ENCODE measurements around the gene IL1B.

The IL1B gene

GRCh38 chr2:112787294-112787693, 49.3 kb downstream of the IL1B start:
- H3K27me3 ChIP-seq (ENCODE audit: insufficient read depth, poor library complexity, severe bottlenecking), result no peaks in the 10 kb centered on the region
- TF ChIP-seq CTCF (IDR thresholded peaks at IDR 0.05; ENCODE audit: poor library complexity, severe bottlenecking), result no peak
- peak overlapping the region; percentile 87 for H3K27ac ChIP-seq (ENCODE audit: poor library complexity, severe bottlenecking)
- H3K9me3 ChIP-seq (ENCODE audit: severe bottlenecking), result no peaks in the 10 kb centered on the region
- no peak overlapping the region for H3K4me3 ChIP-seq (ENCODE audit: severe bottlenecking)
- H3K36me3 ChIP-seq (ENCODE audit: low read depth), result peaks cover 19% of the 10 kb centered on the region
- no peak for DNase-seq (ENCODE audit: low spot score)
- peaks cover 40% of the 10 kb centered on the region for H3K4me1 ChIP-seq (ENCODE audit: insufficient read depth, poor library complexity, severe bottlenecking)
- ATAC-seq (ENCODE audit: low read depth), result peak; percentile 69

- Histone ChIP-seq H3K4me3 (ENCODE audit: severe bottlenecking) (peak within 1 kb of the TSS; percentile 45), H3K4me1 (ENCODE audit: insufficient read depth, poor library complexity, severe bottlenecking) (peaks cover 59% of the 10 kb centered on the region), H3K36me3 (ENCODE audit: low read depth) (peaks cover 47% of the 10 kb centered on the region), H3K27ac (ENCODE audit: poor library complexity, severe bottlenecking) (peak within 1 kb of the TSS; percentile 87), H3K9me3 (ENCODE audit: severe bottlenecking) (no peaks in the 10 kb centered on the region), H3K27me3 (ENCODE audit: insufficient read depth, poor library complexity, severe bottlenecking) (no peaks in the 10 kb centered on the region)
- ATAC-seq (ENCODE audit: low read depth), result peak; percentile 82
- TF ChIP-seq CTCF (IDR thresholded peaks at IDR 0.05; ENCODE audit: poor library complexity, severe bottlenecking), result no peak
- DNase-seq (ENCODE audit: low spot score), result no peak
Observed at GRCh38 chr2:112784199-112785189, 52.1 kb downstream of the IL1B start, which contains the start of gene IL1A. Gene IL1A, minus strand, starts transcription at chr2:112784493. Its CDS starts 723 bp downstream, at chr2:112783770.

DNA sequence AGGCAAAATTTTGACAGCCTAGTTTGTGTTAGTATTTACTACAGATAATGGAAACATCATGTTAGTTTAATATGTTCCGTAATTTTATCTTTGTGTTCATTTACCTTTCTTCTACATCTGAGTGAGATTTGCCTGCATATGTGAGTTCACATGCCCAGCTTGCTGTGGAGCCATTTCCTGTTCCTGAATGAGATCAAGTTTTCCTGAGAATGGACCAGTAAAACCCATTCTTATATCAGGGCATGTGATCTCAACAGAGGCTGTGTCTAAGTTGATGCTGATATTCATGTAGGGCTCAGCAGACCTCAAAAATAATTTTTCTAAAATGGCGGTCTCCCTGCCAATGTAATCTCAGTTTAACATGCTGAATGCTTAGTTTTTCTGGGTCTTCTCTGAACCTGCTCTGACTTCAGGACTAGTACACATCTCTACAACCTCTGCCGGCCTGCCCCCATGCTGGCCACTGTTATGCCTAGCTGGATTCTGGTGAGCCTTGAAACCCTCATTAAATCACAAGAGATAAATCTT, 53.3 kb downstream of the IL1B start:
- no peak for ATAC-seq (ENCODE audit: low read depth)
- peak overlapping the region; percentile 87 for H3K27ac ChIP-seq (ENCODE audit: poor library complexity, severe bottlenecking)
- peak overlapping the region; percentile 45 for H3K4me3 ChIP-seq (ENCODE audit: severe bottlenecking)
- H3K4me1 ChIP-seq (ENCODE audit: insufficient read depth, poor library complexity, severe bottlenecking), result peaks cover 59% of the 10 kb centered on the region
- peaks cover 59% of the 10 kb centered on the region for H3K36me3 ChIP-seq (ENCODE audit: low read depth)
- no peaks in the 10 kb centered on the region for H3K27me3 ChIP-seq (ENCODE audit: insufficient read depth, poor library complexity, severe bottlenecking)
- no peak for TF ChIP-seq CTCF (IDR thresholded peaks at IDR 0.05; ENCODE audit: poor library complexity, severe bottlenecking)
- no peak for DNase-seq (ENCODE audit: low spot score)
- H3K9me3 ChIP-seq (ENCODE audit: severe bottlenecking), result no peaks in the 10 kb centered on the region

DNA sequence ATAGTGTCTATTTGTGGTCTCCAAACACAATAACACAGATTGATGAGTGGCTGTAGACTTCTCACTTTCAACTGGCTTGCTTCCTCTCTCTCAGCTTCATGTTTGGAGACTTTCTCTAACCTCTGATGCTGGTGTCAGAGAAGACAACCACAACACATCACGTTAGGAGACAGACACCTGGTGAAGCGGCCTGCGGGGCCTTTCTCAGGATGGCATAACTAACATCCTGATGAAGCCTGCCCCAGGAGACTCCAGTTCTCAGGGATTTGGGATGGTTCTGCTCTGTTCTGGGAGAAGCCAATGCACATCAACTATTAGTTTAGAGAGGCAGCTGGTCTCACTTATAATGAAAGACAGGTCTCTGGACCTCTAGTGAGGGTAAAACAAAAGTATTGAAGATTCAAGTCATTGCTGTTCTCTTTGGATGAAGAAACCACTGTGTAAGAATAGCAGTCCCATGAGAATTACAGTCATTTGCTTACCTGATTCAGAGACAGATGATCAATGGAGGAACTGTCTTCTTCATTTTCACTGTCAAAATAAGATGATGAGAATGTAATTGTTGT, 54.3 kb downstream of the IL1B start:
- H3K27ac ChIP-seq (ENCODE audit: poor library complexity, severe bottlenecking), result peak overlapping the region; percentile 87

More for the DNA sequence above, 54.3 kb downstream of the IL1B start:
- H3K4me1 ChIP-seq (ENCODE audit: insufficient read depth, poor library complexity, severe bottlenecking), result peaks cover 50% of the 10 kb centered on the region
- no peak for ATAC-seq (ENCODE audit: low read depth)
- no peak for DNase-seq (ENCODE audit: low spot score)
- no peaks in the 10 kb centered on the region for H3K9me3 ChIP-seq (ENCODE audit: severe bottlenecking)
- peak overlapping the region; percentile 45 for H3K4me3 ChIP-seq (ENCODE audit: severe bottlenecking)
- no peak for TF ChIP-seq CTCF (IDR thresholded peaks at IDR 0.05; ENCODE audit: poor library complexity, severe bottlenecking)
- H3K36me3 ChIP-seq (ENCODE audit: low read depth), result peaks cover 69% of the 10 kb centered on the region
- no peaks in the 10 kb centered on the region for H3K27me3 ChIP-seq (ENCODE audit: insufficient read depth, poor library complexity, severe bottlenecking)
